SK-N-MC (cell line): Measurements from ENCODE around the gene PADI6.
A peak's percentile ranks its signal among the peaks of the same experiment; 100 is the strongest.

Experiments
- DNase-seq: peaks from one replicate; pipeline ENCODE4 v3.0.0-alpha.2; 2011; ENCODE audit warnings: low read depth, low spot score
- H3K27ac ChIP-seq: fragments of 200-600 bp; sonication (generic); 2 replicates; pipeline ENCODE4 v1.5.1; 2016; ENCODE audit warnings: mixed run types
- H3K36me3 ChIP-seq: fragments of 200-600 bp; sonication (generic); 2 replicates; pipeline ENCODE4 v1.6.1; 2017; ENCODE audit warnings: antibody characterized with exemption, low read length, mixed read lengths; ENCODE audit not compliant: insufficient read depth
- H3K4me3 ChIP-seq: fragments of 200-600 bp; sonication (generic); 2 replicates; pipeline ENCODE4 v1.5.1; 2016
- H3K9ac ChIP-seq: fragments of 200-600 bp; sonication (generic); 2 replicates; pipeline ENCODE4 v1.8.0; 2017; ENCODE audit warnings: mixed run types, mixed read lengths; ENCODE audit not compliant: insufficient read length
- H3K9me3 ChIP-seq: fragments of 200-600 bp; sonication (generic); 2 replicates; pipeline ENCODE4 v1.6.1; 2017; ENCODE audit warnings: low read depth, mild to moderate bottlenecking, antibody characterized with exemption, low read length, moderate library complexity, mixed read lengths
- EZH2 ChIP-seq: fragments of 200-600 bp; sonication (generic); IDR thresholded peaks from one replicate; pipeline ENCODE4 v1.6.1; 2017; ENCODE audit warnings: antibody characterized with exemption
- FOXP2 ChIP-seq: optimal IDR thresholded peaks from 2 replicates; pipeline ENCODE3; 2011; ENCODE audit warnings: mild to moderate bottlenecking, moderate library complexity; ENCODE audit not compliant: insufficient read depth; ENCODE audit errors: extremely low read length, control extremely low read depth
- POLR2AphosphoS5 ChIP-seq: IDR thresholded peaks from 2 replicates; pipeline ENCODE4 v1.6.1; 2012; ENCODE audit warnings: mild to moderate bottlenecking, low read depth, low read length, borderline replicate concordance

PADI6 gene

DNA sequence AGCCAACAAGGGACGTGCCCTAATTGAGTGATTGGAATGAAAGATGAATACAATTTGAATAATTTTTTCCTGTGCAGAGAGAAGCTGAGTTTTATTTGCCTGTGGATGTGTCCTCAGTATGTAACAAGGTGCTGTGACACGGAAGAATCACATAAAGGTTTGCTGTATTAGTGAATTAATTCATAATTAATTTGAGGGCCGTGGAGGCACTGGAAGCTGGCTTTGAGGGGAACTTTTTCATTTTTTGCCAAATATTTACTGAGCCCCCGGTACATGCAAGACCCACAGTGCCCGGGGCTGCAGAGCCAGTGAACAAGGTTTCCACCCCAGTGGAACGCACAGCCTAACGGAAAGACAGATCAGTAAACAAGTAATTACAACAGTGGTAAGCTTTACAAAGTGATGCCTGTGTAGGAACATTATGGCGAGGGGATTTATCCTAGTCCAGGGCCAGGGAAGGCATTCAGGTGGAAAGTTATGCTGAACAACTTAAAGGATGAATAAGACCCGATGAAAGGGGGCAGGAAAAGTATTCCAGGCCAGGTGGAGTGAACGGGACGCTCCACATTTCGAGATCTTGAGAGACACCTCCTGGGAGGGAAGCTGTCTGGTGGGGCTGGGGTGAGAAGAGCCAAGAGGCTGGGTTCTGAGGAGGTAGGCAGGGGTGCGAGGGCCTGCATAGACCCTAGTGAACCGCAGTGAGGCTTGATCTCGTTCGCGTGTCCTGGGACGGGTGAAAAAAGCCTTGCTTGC lies 68.3 kb downstream of the PADI6 start:
- Histone ChIP-seq H3K36me3 (peaks cover 21% of the 10 kb centered on the region), H3K27ac (peak overlapping the region; percentile 97), H3K9ac (peak overlapping the region; percentile 90), H3K4me3 (peak overlapping the region; percentile 81), H3K9me3 (no peaks in the 10 kb centered on the region)
- DNase-seq: no peak
- TF ChIP-seq FOXP2: no peak
- TF ChIP-seq POLR2AphosphoS5: no peak
- TF ChIP-seq EZH2: no peak

- Histone ChIP-seq H3K4me3 (peak overlapping the region; percentile 81), H3K27ac (peak overlapping the region; percentile 97), H3K9ac (peak overlapping the region; percentile 90), H3K9me3 (no peaks in the 10 kb centered on the region), H3K36me3 (peaks cover 16% of the 10 kb centered on the region)
- TF ChIP-seq POLR2AphosphoS5 (no peak), EZH2 (no peak), FOXP2 (no peak)
- DNase-seq: no peak
These were observed 68.8 kb downstream of the PADI6 start for GRCh38 chr1:17440827-17441168.

GRCh38 chr1:17441265-17441992 lies 69.4 kb downstream of the PADI6 start:
- TF ChIP-seq EZH2 (no peak), POLR2AphosphoS5 (no peak), FOXP2 (no peak)
- no peaks in the 10 kb centered on the region for H3K9me3 ChIP-seq
- H3K9ac ChIP-seq: peak overlapping the region; percentile 90
- H3K36me3 ChIP-seq: peaks cover 10% of the 10 kb centered on the region
- peak overlapping the region; percentile 97 for H3K27ac ChIP-seq
- DNase-seq: no peak
- peak overlapping the region; percentile 81 for H3K4me3 ChIP-seq

DNA sequence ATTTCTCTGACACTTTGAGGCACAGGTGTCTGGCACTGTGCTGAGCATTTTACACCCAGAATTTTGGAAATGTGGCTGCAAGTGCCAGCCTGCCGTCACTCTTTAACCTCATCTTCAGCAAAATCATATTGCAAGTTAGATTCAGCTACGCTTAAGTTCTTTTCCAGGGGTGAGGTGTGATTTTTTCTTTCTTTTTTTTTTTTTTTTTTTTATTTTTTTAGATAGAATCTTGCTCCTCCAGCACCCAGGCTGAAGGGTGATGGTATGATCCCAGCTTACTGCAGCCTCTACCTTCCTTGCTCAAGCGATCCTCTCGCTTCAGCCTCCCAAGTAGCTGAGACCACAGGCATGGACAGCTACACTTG lies 70.0 kb downstream of the PADI6 start:
- TF ChIP-seq EZH2 (no peak), POLR2AphosphoS5 (no peak), FOXP2 (no peak)
- Histone ChIP-seq H3K36me3 (peaks cover 4% of the 10 kb centered on the region), H3K9ac (peak overlapping the region; percentile 90), H3K9me3 (no peaks in the 10 kb centered on the region), H3K4me3 (peak overlapping the region; percentile 81), H3K27ac (peak overlapping the region; percentile 97)
- DNase-seq: no peak

- H3K9ac ChIP-seq: no peak overlapping the region
- TF ChIP-seq EZH2 (no peak), FOXP2 (no peak), POLR2AphosphoS5 (no peak)
These were observed 70.8 kb downstream of the PADI6 start for GRCh38 chr1:17442841-17443240.

GRCh38 chr1:17447501-17447992 lies 75.6 kb downstream of the PADI6 start:
- TF ChIP-seq FOXP2 (no peak), EZH2 (no peak), POLR2AphosphoS5 (no peak)
- no peak for DNase-seq
- Histone ChIP-seq H3K36me3 (no peaks in the 10 kb centered on the region), H3K27ac (no peak overlapping the region), H3K9ac (no peak overlapping the region), H3K4me3 (no peak overlapping the region), H3K9me3 (no peaks in the 10 kb centered on the region)

More at GRCh38 chr1:17442841-17443240, 70.8 kb downstream of the PADI6 start:
- Histone ChIP-seq H3K9me3 (no peaks in the 10 kb centered on the region), H3K4me3 (no peak overlapping the region), H3K36me3 (no peaks in the 10 kb centered on the region), H3K27ac (no peak overlapping the region)
- DNase-seq: no peak
